NCI-H1092 treated with DMSO at 0.1 percent for 48 hours (cell line): ENCODE data around the gene CBFA2T3.
"Not testable (repeated sequence)": the region's sequence is repeated elsewhere in the genome, so short reads cannot be mapped to it uniquely, and the experiment has no call there.

ENCODE experiments used
- DNase-seq: peaks from one replicate; lab custom pipeline; 2025; lab: John Stamatoyannopoulos, UW

The CBFA2T3 gene

DNA sequence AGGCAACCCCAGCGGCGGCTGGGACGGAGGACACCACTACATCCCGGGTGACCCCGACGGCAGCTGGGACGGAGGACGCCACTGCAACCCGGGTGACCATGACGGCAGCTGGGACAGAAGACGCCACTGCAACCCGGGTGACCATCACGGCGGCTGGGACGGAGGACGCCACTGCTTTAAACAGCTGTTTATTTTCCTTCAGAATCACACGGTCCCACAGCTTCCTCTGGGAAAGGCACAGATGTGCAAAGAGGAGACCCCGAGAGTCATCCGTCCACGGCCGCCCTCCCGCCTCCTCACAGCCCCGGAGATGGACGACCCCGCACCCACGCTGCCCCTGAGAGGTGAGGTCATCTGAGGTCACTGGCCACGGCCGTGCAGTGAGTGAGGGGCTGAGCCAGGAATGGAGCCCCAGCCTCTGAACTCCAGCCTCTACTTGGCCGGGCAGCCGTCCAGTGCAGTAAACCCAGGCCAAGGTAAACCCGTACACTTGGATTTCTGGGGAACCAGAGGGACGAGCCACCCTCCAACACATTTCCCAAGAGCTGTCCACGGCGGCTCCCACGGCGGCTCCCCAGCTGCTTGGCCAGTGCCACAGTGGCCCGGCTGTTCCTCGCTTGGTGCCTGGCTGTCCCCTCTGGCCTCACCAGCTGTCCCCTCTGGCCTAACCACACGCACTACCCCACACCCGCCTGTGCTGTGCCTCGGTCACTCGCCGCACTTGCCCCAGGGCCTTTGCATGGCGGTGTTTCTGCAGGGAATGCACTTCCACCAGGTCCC lies 67.4 kb downstream of the CBFA2T3 start:
- no peak for DNase-seq

GRCh38 chr16:88908307-88908706 lies 68.7 kb downstream of the CBFA2T3 start:
- no peak for DNase-seq

GRCh38 chr16:88907768-88908167 lies 69.2 kb downstream of the CBFA2T3 start:
- DNase-seq, result no peak

- DNase-seq, result no peak
These were observed 70.4 kb downstream of the CBFA2T3 start for GRCh38 chr16:88906535-88907105.

DNA sequence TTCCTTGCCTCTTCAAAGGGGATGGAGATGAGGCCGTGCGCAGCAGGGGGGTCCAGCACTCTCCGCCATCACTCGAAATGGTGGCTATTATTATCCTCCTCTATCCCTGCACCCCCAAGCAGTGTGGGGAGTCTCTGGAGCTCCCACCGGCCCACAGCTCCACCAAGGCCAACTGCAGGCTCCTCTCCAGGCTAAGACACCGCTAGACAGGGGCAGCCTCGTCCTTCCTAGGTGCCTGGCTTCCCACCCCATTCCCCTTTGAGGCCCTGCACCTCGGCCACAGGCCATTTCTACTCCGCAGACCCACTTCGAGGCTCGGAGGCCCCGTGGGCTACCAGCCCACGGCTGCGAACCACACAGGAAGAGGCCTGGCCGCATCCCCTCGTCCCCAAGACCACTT lies 71.0 kb downstream of the CBFA2T3 start:
- DNase-seq, result no peak

GRCh38 chr16:88905563-88905962 lies 71.4 kb downstream of the CBFA2T3 start:
- DNase-seq, result no peak

GRCh38 chr16:88904676-88905365 lies 72.2 kb downstream of the CBFA2T3 start:
- DNase-seq, result no peak

- DNase-seq, result no peak
These were observed 73.7 kb downstream of the CBFA2T3 start for GRCh38 chr16:88903267-88903666.

DNA sequence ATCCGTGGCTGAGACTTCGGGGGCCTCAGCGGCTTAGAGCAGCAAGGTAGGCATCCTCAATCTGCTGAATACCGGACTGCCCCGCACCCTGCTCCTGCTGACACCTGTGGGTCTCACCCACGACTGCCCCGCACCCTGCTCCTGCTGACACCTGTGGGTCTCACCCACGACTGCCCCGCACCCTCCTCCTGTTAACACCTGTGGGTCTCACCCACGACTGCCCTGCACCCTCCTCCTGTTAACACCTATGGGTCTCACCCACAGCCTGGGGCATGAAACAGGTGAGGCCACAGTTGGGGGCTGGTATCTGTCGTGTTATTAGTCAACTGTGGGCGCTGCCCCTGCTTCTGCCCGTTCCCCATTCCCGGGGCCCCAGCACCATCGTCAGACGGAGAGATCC lies 74.3 kb downstream of the CBFA2T3 start:
- DNase-seq, result no peak

DNA sequence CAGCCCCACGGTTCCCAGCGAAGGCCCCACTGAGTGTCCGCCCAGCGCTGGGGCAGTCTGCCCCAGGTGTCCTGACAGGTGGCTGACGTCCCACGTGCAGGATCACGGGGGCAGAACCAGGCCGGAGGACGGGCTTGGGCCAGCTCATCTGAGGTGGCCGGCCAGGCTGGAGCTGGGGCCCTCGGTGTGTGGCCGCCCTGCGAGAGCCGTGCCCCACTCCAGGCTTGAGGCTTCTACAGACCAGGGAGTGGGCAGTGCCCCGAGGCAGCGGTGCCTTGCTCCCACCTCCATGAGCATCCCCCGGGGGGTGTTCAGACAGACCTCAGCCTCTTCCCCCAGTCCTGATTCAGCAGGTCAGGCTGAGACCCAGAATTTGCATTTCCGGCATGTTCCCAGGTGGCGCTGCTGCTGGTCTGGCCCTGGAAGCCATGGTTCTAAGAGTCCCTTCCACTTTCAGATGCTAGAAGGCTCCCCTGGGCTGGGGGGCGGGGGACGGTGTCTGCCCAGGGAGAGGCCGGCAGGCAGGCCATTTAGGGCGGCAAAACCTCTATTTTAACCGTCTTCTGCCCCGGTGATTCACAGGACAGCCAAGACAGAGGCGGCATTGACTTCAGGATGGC lies 75.2 kb downstream of the CBFA2T3 start:
- no peak for DNase-seq

GRCh38 chr16:88900662-88901052 lies 76.3 kb downstream of the CBFA2T3 start:
- no peak for DNase-seq

DNA sequence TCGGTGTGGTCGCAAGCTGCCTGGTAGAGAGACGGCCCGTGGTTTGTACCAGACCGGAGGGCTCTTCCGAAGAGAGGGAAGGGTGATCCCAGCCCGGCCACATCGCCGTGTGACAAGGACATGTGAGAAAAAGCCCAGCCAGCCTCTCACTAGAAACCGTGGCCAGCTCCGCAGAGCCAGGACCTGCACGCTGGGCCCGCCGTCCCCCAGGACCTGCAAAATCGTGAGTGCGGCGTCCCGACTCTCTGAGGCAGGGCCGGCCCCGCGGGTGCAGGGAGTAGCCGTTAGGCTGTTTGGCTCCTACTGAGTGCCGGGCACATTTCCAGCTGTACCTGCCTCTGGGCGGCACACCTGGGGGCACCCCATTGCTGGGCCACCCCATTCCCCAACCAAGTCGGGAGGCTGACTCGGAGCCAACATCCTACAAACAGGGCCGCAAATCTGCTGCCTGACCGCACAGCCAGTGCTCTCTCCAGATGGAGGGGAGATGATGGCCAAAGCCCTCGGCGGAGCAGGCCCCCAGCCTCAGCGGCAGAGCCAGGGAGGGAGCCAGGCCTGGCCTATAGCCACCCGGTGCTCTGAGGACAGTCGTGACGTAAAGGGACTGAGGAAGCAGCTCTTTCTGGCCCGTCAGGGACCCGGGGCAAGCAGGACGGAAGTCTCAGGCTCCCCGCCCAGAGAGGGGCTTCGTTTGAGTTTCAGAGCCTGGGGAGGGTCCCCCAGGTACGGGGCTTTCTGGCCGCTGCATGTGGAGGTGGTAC lies 76.9 kb downstream of the CBFA2T3 start:
- DNase-seq, result no peak

- no peak for DNase-seq
These were observed 79.1 kb downstream of the CBFA2T3 start for GRCh38 chr16:88897696-88898425.

DNA sequence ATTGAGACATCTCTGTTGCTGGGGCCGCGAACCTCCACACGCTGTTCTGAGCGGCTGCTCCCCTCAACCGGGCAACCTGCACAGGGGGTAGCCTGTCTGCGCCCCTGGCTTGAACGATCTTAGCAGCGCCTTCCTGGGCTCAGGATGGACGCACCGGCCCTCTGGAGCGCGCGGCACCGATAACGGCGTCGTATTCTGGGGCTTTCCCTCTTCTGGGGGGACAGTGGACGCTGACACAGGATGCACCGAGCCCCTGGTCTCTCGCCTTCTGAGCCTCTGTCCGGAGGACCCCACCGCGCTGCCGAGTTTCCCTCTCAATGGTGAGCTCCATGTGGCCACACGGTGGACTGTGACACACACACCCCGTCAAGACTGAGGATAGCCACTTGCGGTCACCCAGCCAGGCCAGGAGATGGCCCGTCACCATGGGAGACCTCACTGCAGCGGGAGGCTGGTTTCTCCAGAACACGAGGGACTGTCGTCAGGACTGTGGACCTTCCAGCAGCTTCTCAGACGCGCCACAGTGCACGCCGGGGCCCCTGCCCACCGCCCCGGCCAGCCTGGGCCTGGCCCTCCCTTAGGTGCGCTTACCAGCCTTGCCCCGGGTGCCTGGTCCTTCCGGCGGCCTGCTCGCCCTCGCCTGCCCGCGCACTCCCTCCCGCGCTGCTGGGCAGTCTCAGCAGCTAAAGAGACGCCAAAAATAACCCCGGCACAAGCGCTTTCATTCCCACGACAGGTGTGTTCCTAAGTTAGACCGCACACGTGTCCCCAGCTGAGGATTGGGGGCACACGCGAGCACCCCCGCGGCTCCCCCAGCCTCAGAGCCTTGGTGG lies 80.6 kb downstream of the CBFA2T3 start:
- no peak for DNase-seq

DNA sequence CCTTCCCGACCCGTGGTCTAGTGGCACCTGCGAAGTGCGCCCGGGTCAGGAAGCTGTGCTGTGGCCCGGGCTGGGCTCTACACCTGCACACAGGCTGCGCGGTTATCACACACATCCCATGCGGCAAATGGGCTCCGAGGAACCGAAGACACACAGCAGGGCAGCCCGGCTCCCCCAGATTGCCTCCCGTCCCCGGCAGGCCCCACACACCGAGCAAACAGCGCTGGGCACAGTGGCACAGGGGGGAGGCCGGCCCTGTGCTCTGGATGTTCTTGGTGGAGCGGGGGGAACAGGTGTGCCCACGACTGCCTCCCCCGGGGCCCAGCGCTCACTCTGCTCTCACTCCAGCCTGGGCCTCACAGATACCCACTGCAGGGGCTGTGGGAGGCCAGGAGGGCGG lies 81.7 kb downstream of the CBFA2T3 start:
- no peak for DNase-seq

GRCh38 chr16:88894681-88895300 lies 82.2 kb downstream of the CBFA2T3 start:
- no peak for DNase-seq

DNA sequence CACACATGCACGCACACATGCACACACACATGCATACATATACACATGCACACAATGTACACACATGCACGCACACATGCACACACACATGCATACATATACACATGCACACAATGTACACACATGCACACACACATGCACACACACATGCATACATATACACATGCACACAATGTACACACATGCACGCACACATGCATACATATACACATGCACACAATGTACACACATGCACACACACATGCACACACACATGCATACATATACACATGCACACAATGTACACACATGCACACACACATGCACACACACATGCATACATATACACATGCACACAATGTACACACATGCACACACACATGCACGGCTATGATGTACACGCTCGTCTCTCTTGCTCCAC lies 82.7 kb downstream of the CBFA2T3 start:
- not testable (repeated sequence) for DNase-seq

DNA sequence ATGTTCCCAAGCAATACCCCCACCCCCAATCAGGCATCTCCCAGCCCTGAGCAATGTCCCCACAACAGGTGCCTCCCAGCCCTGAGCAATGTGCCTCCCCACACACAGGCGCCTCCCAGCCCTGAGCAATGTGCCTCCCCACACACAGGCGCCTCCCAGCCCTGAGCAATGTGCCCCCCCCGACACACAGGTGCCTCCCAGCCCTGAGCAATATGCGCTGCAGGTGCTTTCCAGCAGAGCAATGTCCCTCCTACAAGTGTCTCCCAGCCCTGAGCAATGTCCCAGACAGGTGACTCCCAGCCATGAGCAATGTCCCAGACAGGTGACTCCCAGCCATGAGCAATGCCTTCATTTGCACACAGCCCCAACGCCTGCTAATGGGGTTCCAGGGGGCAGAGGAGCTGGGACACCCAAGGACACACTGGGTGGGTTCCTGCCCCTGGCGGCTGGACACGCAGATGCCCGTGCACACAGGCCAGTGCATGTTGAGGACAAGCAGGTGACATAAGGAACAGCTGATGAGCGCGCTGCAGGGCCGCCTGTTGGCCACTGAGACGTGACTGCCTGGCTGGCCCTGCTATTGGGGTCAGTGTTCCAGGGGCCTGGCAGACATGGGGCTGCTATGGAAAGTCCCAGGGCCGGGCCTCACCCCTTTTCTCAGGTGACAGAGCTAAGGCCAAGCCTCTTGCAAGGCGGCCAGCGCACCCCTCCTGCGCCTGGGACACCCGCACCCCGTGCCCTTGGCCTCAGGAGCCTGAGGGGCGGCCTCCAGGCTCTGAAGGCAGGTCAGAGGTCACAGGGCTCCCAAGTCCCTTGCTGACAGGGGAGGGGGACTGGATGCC lies 83.7 kb downstream of the CBFA2T3 start:
- DNase-seq, result no peak

GRCh38 chr16:88892065-88892464 lies 84.9 kb downstream of the CBFA2T3 start:
- DNase-seq, result no peak
